ENCODE results near the gene POLRMT. TPM values are rescaled to one million over a fixed set of nuclear protein-coding genes. Genes with fewer than 3 reads are reported as not detected.

The POLRMT gene
- total RNA-seq, 4 donors from 2014 or later = 43.9 to 83.4 (median 73.8) TPM

DNA sequence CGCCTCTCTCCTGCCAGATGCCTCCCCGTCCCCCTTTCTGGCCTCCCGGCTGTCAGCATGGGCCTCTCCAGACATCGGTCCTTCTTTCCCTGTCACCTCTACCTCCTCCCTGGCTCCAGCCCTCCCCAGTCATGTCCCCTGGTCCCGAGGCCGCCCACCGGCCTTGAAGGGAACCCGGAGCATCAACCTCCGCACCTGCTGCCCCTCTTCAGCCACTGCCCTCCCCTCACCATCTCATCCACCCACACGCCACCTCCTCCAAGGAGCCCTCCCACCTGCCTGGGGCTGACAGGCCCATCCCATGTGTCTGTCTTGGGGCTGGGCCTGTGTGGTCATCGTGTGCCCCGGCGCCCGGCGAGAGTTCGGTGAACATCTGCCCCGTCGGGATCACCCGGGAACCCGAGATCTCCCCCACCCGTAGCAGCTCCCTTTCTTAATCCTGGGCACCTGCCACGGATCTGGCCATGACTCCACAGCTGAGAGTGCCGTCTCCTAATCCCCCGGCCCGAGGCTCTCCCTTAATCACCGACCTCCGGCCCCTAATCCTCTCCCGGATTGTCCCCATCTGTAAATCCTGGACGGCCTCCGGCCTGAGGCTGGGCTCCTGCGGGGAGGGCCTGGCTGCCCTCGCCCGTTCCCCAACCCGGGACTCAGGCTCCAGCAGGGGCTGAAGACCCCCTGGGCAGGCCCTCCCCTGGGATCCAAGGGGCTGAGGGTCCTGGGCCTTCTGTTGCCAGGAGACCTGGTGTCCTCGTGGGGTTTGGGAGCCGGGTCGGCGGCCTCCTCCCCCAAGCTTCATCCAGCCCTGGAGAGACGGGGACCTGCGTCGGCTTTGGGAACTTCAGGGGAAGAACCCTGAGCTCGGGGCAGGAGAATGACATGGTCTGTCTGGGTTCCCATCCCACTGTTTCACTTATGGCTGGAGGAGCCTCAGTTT, 37.7 kb downstream of the POLRMT start:
- intact Hi-C loops (cut with DNase I; ENCODE audit: low total_unique reads) (no loop called here), in situ Hi-C loops (cut with MboI; ENCODE audit: low sequenced_read_pairs in 4 of 4) (no loop called here)
- peaks cover 23 to 33% (median 32%) of the 10 kb centered on the region in 3 donors for H3K27me3 ChIP-seq
- H3K36me3 ChIP-seq = no peaks in the 10 kb centered on the region
- no peaks in the 10 kb centered on the region for H3K9me3 ChIP-seq
- H3K4me1 ChIP-seq = no peaks in the 10 kb centered on the region
- H3K27ac ChIP-seq = no peak overlapping the region
- no peak overlapping the region for H3K4me3 ChIP-seq
- ATAC-seq (no peak), DNase-seq (no peak)
- TF ChIP-seq, protein P1, sequence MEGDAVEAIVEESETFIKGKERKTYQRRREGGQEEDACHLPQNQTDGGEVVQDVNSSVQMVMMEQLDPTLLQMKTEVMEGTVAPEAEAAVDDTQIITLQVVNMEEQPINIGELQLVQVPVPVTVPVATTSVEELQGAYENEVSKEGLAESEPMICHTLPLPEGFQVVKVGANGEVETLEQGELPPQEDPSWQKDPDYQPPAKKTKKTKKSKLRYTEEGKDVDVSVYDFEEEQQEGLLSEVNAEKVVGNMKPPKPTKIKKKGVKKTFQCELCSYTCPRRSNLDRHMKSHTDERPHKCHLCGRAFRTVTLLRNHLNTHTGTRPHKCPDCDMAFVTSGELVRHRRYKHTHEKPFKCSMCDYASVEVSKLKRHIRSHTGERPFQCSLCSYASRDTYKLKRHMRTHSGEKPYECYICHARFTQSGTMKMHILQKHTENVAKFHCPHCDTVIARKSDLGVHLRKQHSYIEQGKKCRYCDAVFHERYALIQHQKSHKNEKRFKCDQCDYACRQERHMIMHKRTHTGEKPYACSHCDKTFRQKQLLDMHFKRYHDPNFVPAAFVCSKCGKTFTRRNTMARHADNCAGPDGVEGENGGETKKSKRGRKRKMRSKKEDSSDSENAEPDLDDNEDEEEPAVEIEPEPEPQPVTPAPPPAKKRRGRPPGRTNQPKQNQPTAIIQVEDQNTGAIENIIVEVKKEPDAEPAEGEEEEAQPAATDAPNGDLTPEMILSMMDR (IDR thresholded peaks at IDR 0.05 in 4 of 5, conservative IDR thresholded peaks at IDR 0.05 in 1 of 5) = no peak
- no peak for TF ChIP-seq POLR2A (IDR thresholded peaks at IDR 0.05)

DNA sequence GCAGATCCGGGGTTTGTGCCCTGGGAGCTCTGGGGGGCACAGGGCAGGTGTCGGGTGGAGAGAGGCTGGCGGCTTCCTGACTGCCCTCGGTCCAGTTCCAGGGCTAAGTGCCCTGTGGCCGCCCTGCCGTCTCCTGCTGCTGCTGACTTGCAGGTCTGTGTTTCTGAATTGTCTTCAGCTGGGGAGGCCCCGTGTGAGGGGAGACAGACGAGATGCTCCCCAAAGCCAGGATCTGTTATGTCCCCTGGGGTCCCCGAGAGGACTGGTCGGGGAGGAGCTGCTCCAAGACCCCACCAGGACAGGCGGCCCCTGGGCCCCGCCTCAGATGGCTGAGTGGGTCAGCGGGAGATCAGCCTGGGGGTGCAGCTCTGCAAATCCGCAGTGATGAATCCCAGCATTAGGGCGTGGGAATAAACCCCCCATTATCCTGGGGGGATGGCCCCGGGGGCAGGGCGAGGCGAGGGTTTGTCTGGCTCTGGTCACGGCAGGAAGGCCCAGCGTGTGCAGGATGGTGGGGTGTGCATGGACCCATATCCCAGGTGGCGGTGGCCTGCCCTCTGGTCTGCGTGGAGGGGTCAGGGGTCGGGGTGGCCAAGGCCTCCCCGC, 39.0 kb downstream of the POLRMT start:
- TF ChIP-seq, protein P1 (IDR thresholded peaks at IDR 0.05 in 4 of 5, conservative IDR thresholded peaks at IDR 0.05 in 1 of 5) = no peak
- TF ChIP-seq POLR2A (IDR thresholded peaks at IDR 0.05) = no peak
- in situ Hi-C loops (cut with MboI; ENCODE audit: low sequenced_read_pairs in 4 of 4) (no loop called here), intact Hi-C loops (cut with DNase I; ENCODE audit: low total_unique reads) (no loop called here)
- Histone ChIP-seq H3K36me3 (no peaks in the 10 kb centered on the region), H3K27ac (no peak overlapping the region), H3K4me1 (no peaks in the 10 kb centered on the region), H3K27me3 (peaks cover 26 to 37% (median 35%) of the 10 kb centered on the region in 3 donors), H3K9me3 (no peaks in the 10 kb centered on the region), H3K4me3 (no peak overlapping the region)
- ATAC-seq = no peak
- DNase-seq = no peak

DNA sequence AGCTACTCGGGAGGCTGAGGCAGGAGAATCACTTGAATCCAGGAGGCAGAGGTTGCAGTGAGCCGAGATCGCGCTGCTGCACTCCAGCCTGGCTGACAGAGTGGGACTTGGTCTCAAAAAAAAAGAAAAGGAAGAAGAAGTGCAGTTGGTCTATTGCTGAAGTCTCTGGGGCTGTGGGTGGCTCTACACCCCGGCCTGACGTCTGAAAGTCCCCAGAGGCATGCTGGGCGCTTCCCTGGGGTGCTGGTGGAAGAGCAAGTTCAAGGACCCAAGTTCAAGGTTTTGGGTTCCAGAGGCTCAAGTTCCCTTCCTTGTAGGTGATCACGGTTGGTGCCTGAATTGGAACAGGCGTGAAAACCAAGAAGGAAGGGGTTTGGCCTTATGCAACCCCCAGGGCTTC, 39.8 kb downstream of the POLRMT start:
- intact Hi-C loops (cut with DNase I; ENCODE audit: low total_unique reads) = no loop called here
- in situ Hi-C loops (cut with MboI; ENCODE audit: low sequenced_read_pairs in 4 of 4) = no loop called here

DNA sequence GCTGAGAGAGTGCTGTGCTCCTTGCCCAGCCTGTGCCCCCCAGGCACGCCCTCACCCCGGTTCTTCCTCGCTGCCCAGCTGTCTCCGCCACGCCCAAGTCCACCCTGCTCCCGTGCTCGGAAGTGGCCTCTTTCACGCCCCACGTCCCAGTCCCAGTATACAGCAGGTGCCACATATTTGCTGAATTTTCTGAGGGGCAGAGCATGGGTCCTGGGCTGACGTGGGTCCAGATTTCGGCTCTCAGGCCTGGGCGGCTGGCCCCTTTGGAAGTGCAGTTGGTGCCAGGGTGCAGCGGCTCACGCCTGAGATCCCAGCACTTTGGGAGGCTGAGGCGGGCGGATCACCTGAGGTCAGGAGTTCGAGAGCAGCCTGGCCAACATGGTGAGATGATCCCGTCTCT, 40.3 kb downstream of the POLRMT start:
- Histone ChIP-seq H3K4me1 (no peaks in the 10 kb centered on the region), H3K27ac (no peak overlapping the region), H3K9me3 (no peaks in the 10 kb centered on the region), H3K4me3 (no peak overlapping the region), H3K36me3 (no peaks in the 10 kb centered on the region), H3K27me3 (peaks cover 39 to 51% (median 48%) of the 10 kb centered on the region in 3 donors)
- intact Hi-C loops (cut with DNase I; ENCODE audit: low total_unique reads) (no loop called here), in situ Hi-C loops (cut with MboI; ENCODE audit: low sequenced_read_pairs in 4 of 4) (no loop called here)
- DNase-seq (no peak), ATAC-seq (no peak)
- TF ChIP-seq POLR2A (IDR thresholded peaks at IDR 0.05) = no peak
- TF ChIP-seq, protein P1 (IDR thresholded peaks at IDR 0.05 in 4 of 5, conservative IDR thresholded peaks at IDR 0.05 in 1 of 5) = no peak

More for the DNA sequence above, 39.8 kb downstream of the POLRMT start:
- DNase-seq = no peak
- Histone ChIP-seq H3K36me3 (no peaks in the 10 kb centered on the region), H3K4me3 (no peak overlapping the region), H3K27me3 (peaks cover 34 to 46% (median 44%) of the 10 kb centered on the region in 3 donors), H3K4me1 (no peaks in the 10 kb centered on the region), H3K9me3 (no peaks in the 10 kb centered on the region), H3K27ac (no peak overlapping the region)
- ATAC-seq = no peak
- TF ChIP-seq, protein P1 (IDR thresholded peaks at IDR 0.05 in 4 of 5, conservative IDR thresholded peaks at IDR 0.05 in 1 of 5) = no peak
- TF ChIP-seq POLR2A (IDR thresholded peaks at IDR 0.05) = no peak
